Psoas muscle (tissue), 8 donors: Measurements from ENCODE around the gene TMEM203. TPM values are rescaled to one million over a fixed set of nuclear protein-coding genes. Genes with fewer than 3 reads are reported as not detected.

Experiments
- ATAC-seq, 4 donors: fragments of 200-7000 bp; cut with Tn5 transposase; one replicate each; pipeline ENCODE4 v1.9.1; 2020; ENCODE audit warnings: moderate library complexity in 3 of 4, mild to moderate bottlenecking in 2 of 4
- DNase-seq, 2 donors: peaks; one replicate each; pipeline ENCODE4 v3.0.0-alpha.2; 2020
- H3K27ac ChIP-seq: fragments of 200-600 bp; one replicate; pipeline ENCODE4 v1.8.0; 2022
- H3K27me3 ChIP-seq, 3 donors: fragments of 200-600 bp in 1 of 3; one replicate each; pipeline versions ENCODE4 v1.6.1 to v1.8.0; 2013 to 2022; ENCODE audit warnings: low read length in 2 of 3, mild to moderate bottlenecking in 2 of 3, moderate library complexity in 1 of 3; ENCODE audit not compliant: insufficient read depth in 3 of 3
- H3K36me3 ChIP-seq, 2 donors: fragments of 200-600 bp in 1 of 2; one replicate each; pipeline versions ENCODE4 v1.6.1 to v1.8.0; 2013 to 2022; ENCODE audit warnings: low read depth in 1 of 2, mild to moderate bottlenecking in 1 of 2, moderate library complexity in 1 of 2; ENCODE audit not compliant: insufficient read depth in 1 of 2
- H3K4me1 ChIP-seq: fragments of 200-600 bp; one replicate; pipeline ENCODE4 v1.8.0; 2022
- H3K4me3 ChIP-seq: fragments of 200-600 bp; one replicate; pipeline ENCODE4 v1.8.0; 2022; ENCODE audit warnings: mild to moderate bottlenecking
- H3K9me3 ChIP-seq: fragments of 200-600 bp; one replicate; pipeline ENCODE4 v1.8.0; 2022
- WGBS, 3 donors: extraction: QIAGEN DNeasy Blood & Tissue Kit; methylation state at CpG; one replicate each; pipeline versions ENCODE4 v1.1.6 to v1.1.7; 2013; 5-methylcytosine and 5-hydroxymethylcytosine counted together
- intact Hi-C, 2 donors: fragments of 100-400 bp; cut with DNase I; formaldehyde crosslinking; loops; one replicate each; pipeline versions ENCODE4 v1.11.0 to v1.14.2; 2022
- polyA plus RNA-seq, 3 donors: library from polyadenylated mRNA; stranded (reverse); fragments of 200-250 nt; gene quantifications; one replicate each; pipeline ENCODE4 v1.2.3, GENCODE V29; 2013
- total RNA-seq, 4 donors: library from RNA; stranded (reverse); fragmentation: NEBNext Ultra II Directional in 2 of 4; extraction: Animal tissue kit (Norgen Biotek cat#: 25700) in 2 of 4; gene quantifications; one replicate each; pipeline versions ENCODE4 v1.2.1 to v1.2.4, GENCODE V29; 2021 to 2023
- TF ChIP-seq, protein P1 (sequence below): fragments of 200-600 bp; IDR thresholded peaks from one replicate; pipeline ENCODE4 v1.8.0; 2022; ENCODE audit warnings: antibody characterized with exemption
- donor health status: healthy with polysubstance abuse.
- donor health status: DM: no; HTN: no; CAD: no; lungs with moderate emphysema.
- donor health status: Bipolar disorder and iron deficiency.
- donor health status: healthy.
- donor health status: DM: yes; HTN: yes; CAD: no.
- donor health status: DM: no; HTN: no; CAD: no.
- donor health status: DM: no; HTN: no; CAD: no.
- donor health status: DM: yes; HTN: yes; CAD: no.

Gene TMEM203
- total and polyA plus RNA-seq, 7 donors, result 30.6 to 71.6 (median 36.9) TPM

GRCh38 chr9:137187386-137187785 lies 18.1 kb downstream of the TMEM203 start:
- H3K9me3 ChIP-seq, result no peaks in the 10 kb centered on the region
- H3K27ac ChIP-seq, result no peak overlapping the region
- intact Hi-C loops, result loop anchor here in 1 of 2 donors (5.0 kb wide), 1 partner anchor 40 kb away; the partner anchor contains the start of genes CYSRT1 and RNF224
- peaks cover 43% of the 10 kb centered on the region for H3K4me1 ChIP-seq
- TF ChIP-seq, protein P1, sequence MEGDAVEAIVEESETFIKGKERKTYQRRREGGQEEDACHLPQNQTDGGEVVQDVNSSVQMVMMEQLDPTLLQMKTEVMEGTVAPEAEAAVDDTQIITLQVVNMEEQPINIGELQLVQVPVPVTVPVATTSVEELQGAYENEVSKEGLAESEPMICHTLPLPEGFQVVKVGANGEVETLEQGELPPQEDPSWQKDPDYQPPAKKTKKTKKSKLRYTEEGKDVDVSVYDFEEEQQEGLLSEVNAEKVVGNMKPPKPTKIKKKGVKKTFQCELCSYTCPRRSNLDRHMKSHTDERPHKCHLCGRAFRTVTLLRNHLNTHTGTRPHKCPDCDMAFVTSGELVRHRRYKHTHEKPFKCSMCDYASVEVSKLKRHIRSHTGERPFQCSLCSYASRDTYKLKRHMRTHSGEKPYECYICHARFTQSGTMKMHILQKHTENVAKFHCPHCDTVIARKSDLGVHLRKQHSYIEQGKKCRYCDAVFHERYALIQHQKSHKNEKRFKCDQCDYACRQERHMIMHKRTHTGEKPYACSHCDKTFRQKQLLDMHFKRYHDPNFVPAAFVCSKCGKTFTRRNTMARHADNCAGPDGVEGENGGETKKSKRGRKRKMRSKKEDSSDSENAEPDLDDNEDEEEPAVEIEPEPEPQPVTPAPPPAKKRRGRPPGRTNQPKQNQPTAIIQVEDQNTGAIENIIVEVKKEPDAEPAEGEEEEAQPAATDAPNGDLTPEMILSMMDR, result no peak
- WGBS, 3 donors, result 76 to 85% (median 80%) methylated on average over 15 of the region's 15 CpGs
- ATAC-seq (no peak), DNase-seq (no peak)
- H3K36me3 ChIP-seq, result peaks cover 3 to 67% of the 10 kb centered on the region in 2 donors
- H3K27me3 ChIP-seq, result no peaks in the 10 kb centered on the region
- H3K4me3 ChIP-seq, result peak overlapping the region; percentile 93

- TF ChIP-seq, protein P1, result no peak
- H3K9me3 ChIP-seq, result no peaks in the 10 kb centered on the region
- peaks cover 1 to 67% of the 10 kb centered on the region in 2 donors for H3K36me3 ChIP-seq
- H3K4me1 ChIP-seq, result peaks cover 43% of the 10 kb centered on the region
- no peak for ATAC-seq
- intact Hi-C loops, result loop anchor here in 1 of 2 donors (5.0 kb wide), 1 partner anchor 41 kb away; the partner anchor contains the start of genes CYSRT1 and RNF224
- 53 to 64% (median 59%) methylated on average over 5 to 6 of the region's 6 CpGs for WGBS, 3 donors
- DNase-seq, result no peak
- peak overlapping the region; percentile 93 for H3K4me3 ChIP-seq
- no peaks in the 10 kb centered on the region for H3K27me3 ChIP-seq
- H3K27ac ChIP-seq, result no peak overlapping the region
Measured at GRCh38 chr9:137186385-137186784, 19.1 kb downstream of the TMEM203 start.

- Histone ChIP-seq H3K27me3 (no peaks in the 10 kb centered on the region), H3K36me3 (peaks cover 3 to 67% of the 10 kb centered on the region in 2 donors), H3K9me3 (no peaks in the 10 kb centered on the region), H3K4me1 (peaks cover 41% of the 10 kb centered on the region), H3K27ac (no peak overlapping the region), H3K4me3 (peak overlapping the region; percentile 93)
- WGBS, 3 donors, result 90 to 93% (median 93%) methylated on average over 16 to 19 of the region's 19 CpGs
- TF ChIP-seq, protein P1, result no peak
- DNase-seq, result no peak
- intact Hi-C loops, result loop anchor here in 1 of 2 donors (5.0 kb wide), 1 partner anchor 41 kb away; the partner anchor contains the start of genes CYSRT1 and RNF224
- no peak for ATAC-seq
Measured at GRCh38 chr9:137185921-137186320, 19.5 kb downstream of the TMEM203 start.

DNA sequence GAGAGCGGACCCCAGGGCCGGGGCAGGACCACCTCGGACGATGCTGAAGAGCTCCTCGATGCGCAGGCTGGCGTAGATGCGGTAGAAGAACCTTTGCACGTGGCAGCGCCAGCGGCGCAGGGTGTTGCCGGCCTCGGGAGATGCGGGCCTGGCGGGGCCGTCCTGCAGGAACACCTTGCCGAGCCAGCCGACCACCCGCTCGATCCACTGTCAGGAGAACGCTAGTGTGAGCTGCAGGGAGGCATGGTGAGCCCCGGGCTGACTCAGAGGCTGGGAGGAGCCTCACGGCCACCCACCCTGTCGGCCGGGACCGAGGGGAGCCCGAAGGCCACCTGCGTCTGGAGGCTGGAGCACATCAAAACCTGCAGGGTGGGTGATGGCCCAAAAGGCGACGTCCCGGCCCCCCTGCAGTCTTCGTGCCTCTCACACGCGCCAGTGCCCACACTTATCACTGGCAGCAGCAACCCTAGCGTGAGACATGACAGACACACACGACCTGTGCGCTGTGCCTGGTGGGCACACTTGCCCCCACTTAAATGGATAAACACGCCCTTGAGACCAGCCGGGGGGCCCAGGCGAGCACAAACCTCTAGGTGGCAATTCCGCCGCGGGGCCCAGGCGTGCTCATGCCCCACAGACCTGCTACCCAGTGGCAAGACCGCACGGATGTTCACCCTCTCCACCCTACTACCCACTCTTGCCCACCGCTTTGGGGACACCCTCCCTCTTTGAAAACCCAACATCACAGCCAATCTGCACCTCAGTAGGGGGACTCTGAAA lies 20.4 kb downstream of the TMEM203 start:
- Histone ChIP-seq H3K36me3 (peaks cover 3 to 67% of the 10 kb centered on the region in 2 donors), H3K27ac (no peak overlapping the region), H3K4me1 (peaks cover 32% of the 10 kb centered on the region), H3K4me3 (no peak overlapping the region), H3K27me3 (no peaks in the 10 kb centered on the region), H3K9me3 (no peaks in the 10 kb centered on the region)
- 89 to 93% (median 93%) methylated on average over 41 to 48 of the region's 48 CpGs for WGBS, 3 donors
- TF ChIP-seq, protein P1, result no peak
- DNase-seq, result no peak
- ATAC-seq, result no peak
- intact Hi-C loops, result loop anchor here in 1 of 2 donors (5.0 kb wide), 1 partner anchor 42 kb away; the partner anchor contains the start of genes CYSRT1 and RNF224
